Measurements from ENCODE around the gene RPS6KL1.

The RPS6KL1 gene

DNA sequence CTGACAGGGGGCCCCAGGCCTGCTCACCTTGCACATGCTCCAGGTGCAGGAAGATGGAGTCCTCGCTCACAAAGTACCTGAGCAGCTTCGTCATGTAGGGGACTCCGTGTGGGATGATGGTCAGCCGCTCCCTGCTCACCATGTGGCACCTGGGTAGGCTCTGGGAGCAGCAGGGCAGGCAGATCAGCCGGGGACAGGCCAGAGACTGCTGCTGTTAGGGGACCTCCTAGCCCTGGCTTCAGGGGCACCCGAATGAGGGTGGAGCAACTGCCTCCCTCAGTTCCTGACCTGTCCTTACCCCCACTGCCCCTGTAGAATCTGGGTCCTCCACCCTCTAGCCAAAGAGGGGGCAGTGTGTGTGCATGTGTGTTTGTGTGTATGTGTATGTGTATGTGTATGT is 11.8 kb downstream of the RPS6KL1 start:
- TF ChIP-seq, protein P1, sequence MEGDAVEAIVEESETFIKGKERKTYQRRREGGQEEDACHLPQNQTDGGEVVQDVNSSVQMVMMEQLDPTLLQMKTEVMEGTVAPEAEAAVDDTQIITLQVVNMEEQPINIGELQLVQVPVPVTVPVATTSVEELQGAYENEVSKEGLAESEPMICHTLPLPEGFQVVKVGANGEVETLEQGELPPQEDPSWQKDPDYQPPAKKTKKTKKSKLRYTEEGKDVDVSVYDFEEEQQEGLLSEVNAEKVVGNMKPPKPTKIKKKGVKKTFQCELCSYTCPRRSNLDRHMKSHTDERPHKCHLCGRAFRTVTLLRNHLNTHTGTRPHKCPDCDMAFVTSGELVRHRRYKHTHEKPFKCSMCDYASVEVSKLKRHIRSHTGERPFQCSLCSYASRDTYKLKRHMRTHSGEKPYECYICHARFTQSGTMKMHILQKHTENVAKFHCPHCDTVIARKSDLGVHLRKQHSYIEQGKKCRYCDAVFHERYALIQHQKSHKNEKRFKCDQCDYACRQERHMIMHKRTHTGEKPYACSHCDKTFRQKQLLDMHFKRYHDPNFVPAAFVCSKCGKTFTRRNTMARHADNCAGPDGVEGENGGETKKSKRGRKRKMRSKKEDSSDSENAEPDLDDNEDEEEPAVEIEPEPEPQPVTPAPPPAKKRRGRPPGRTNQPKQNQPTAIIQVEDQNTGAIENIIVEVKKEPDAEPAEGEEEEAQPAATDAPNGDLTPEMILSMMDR (IDR thresholded peaks at IDR 0.05; ENCODE audit: low read depth, low read length): no peak
- no peak overlapping the region for H3K4me3 ChIP-seq (ENCODE audit: low read depth, low read length)

DNA sequence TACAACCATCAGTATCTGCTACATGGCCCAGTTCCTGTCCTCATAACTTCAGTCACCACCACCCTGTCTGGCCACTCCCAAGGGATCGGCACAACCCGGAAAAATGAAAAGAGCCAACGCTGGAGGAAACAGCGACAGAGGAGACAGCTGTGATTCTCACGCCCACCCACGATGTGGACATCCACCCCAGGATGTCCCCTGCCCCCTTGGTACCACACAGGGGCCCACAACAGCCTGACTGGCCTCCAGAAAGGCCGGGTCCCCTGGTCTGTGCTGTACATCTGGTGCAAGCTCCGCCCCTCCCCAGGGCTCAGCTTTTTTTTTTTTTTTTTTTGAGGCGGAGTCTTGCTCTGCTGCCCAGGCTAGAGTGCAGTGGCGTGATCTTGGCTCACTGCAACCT is 12.5 kb downstream of the RPS6KL1 start:
- no peak overlapping the region for H3K4me3 ChIP-seq (ENCODE audit: low read depth, low read length)
- TF ChIP-seq, protein P1 (IDR thresholded peaks at IDR 0.05; ENCODE audit: low read depth, low read length): no peak

DNA sequence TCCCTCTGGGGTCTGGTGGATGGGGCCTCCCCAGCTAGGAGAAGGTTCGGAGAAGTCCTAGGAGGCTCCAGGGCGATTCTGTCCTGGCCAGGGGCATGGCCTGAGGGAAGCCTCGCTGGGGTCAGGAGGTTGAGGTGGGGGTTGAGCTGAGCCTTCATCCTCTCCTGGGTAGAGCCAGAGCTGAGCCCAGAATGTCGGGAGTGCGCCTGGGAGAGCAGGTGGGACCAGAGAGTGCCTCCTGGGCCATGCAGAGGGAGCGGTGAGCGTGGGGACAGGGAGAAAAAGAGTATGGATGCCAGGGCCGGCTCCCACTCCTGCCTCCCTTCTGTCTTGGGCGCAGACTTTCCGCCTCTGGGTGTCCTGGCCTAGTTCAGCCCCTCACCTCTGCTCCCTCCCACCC is 13.1 kb downstream of the RPS6KL1 start:
- H3K4me3 ChIP-seq (ENCODE audit: low read depth, low read length): no peak overlapping the region
- TF ChIP-seq, protein P1 (IDR thresholded peaks at IDR 0.05; ENCODE audit: low read depth, low read length): no peak

DNA sequence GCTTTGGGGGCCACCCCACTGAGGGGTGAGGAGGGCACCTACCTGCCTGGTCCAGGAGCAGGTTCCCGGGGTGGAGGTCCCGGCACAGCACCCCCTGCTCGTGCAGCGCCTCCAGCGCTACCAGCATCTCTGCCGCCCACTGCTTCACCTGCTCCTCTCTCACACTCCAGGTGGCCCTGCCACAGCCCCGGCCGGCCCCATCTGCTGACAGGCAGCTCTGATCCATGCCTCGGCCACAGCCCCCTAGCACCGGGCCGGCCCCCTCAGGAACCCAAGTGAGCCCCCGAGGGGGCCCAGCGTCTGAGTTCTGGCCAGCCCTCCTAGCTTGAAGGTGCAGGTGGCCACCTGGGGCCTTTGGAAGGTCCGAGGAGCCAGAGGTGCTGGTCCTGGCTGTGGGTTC is 13.6 kb downstream of the RPS6KL1 start:
- TF ChIP-seq, protein P1 (IDR thresholded peaks at IDR 0.05; ENCODE audit: low read depth, low read length): no peak
- no peak overlapping the region for H3K4me3 ChIP-seq (ENCODE audit: low read depth, low read length)

DNA sequence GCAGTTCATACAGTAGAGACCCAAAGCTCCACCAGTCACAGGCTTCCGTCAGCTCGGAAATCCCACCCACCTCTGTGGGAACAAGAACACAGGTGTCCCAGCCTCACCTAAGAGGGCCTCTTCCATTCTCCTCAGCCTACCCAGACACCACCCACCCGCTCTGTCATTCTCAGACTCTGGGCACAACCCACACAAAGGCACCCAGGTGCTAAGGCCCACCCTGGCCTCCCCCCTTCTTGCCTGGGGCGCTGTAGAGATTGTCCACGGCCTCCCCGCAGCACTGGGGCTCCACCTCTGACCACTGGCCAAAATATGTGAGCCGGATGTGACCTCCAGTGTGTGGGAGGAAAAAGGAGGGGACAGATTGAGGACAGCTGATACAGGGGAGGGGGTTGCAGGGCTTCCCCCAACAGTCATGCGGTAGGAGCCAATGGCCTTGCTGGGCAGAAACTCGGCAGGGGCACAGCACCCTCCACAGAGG is 14.2 kb downstream of the RPS6KL1 start:
- no peak overlapping the region for H3K4me3 ChIP-seq (ENCODE audit: low read depth, low read length)
- TF ChIP-seq, protein P1 (IDR thresholded peaks at IDR 0.05; ENCODE audit: low read depth, low read length): no peak

DNA sequence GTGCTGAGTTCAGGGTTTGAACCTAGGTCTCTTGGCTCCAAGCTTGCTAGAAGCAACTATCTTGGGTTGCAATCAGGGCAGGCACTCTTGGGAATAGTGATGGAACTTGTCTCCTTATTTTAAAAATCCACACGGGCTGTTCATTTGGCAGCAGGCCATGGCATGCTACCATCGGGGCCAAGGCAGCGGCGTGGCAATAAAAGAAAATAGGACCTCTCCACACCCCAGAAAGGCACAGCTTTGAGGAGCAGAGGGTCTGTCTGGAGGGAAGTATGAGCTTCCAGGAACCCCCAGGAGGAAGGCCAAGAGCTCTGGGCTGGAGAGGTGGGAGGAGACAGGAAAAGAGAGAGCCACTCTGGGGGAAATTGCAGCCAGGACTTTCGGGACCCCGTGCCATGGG is 15.3 kb downstream of the RPS6KL1 start:
- no peak overlapping the region for H3K4me3 ChIP-seq (ENCODE audit: low read depth, low read length)
- TF ChIP-seq, protein P1 (IDR thresholded peaks at IDR 0.05; ENCODE audit: low read depth, low read length): no peak

DNA sequence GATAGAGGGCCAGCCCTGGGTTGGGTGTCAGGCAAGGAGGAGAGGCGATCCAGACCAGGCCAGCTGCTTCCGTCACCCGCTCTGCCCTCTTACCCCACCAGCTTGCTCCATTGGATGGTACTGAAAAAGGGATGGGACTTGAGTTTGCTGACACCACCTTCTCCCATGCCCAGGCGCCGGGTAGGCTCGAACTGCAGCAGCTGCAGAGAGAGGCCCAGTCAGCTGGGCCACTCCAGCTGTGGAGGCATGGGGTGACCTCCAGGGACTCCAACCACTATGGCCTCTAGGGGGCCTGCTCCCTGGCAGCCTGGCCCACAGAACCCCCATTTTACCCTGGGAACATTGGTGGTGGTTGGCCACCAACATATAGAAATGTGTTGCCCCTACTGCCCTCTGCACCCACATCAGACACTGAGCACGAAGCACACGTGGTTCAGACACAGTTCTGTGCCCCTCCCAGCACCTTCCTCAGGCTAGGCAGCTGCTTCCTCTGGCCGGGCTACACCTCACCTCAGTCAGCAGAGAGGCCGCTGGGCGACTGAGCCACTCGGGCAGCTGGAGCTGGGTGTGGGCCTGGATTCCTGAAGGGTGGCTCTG is 16.0 kb downstream of the RPS6KL1 start:
- TF ChIP-seq, protein P1 (IDR thresholded peaks at IDR 0.05; ENCODE audit: low read depth, low read length): peak; percentile 26; the same call in 1 of the 2 replicates
- no peak overlapping the region for H3K4me3 ChIP-seq (ENCODE audit: low read depth, low read length)
